ENCODE measurements around the gene OR6J1.

DNA sequence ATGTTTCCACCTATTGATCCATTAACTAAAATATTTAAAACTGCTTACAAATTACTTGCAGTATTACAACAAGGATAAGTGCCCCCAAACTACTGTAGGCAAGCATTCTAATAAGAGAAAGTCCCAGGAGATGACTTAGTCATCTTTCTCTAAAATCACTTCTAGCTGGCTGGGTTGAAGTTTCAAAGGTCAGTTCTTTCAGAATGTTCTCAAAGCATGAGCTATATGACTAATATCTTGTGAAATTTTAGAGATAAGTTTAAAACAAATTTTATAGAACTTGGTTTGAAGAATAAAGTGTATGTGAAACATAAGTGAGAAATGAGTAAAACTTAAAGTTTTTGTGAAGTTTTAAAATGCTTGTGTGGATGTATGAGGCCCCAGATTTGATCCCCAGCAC, 24.3 kb upstream of the OR6J1 start:
- no peak for TF ChIP-seq EZH2phosphoT487 (IDR thresholded peaks at IDR 0.05; ENCODE audit: borderline replicate concordance, low read length)
- TF ChIP-seq, protein P1, sequence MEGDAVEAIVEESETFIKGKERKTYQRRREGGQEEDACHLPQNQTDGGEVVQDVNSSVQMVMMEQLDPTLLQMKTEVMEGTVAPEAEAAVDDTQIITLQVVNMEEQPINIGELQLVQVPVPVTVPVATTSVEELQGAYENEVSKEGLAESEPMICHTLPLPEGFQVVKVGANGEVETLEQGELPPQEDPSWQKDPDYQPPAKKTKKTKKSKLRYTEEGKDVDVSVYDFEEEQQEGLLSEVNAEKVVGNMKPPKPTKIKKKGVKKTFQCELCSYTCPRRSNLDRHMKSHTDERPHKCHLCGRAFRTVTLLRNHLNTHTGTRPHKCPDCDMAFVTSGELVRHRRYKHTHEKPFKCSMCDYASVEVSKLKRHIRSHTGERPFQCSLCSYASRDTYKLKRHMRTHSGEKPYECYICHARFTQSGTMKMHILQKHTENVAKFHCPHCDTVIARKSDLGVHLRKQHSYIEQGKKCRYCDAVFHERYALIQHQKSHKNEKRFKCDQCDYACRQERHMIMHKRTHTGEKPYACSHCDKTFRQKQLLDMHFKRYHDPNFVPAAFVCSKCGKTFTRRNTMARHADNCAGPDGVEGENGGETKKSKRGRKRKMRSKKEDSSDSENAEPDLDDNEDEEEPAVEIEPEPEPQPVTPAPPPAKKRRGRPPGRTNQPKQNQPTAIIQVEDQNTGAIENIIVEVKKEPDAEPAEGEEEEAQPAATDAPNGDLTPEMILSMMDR (IDR thresholded peaks at IDR 0.05; ENCODE audit: low read depth, low read length, poor library complexity, severe bottlenecking), result no peak

Data from DOHH2 (cell line).